ENCODE data around the gene HBZ.

- TF ChIP-seq CTCF (conservative IDR thresholded peaks at IDR 0.05; ENCODE audit: low read length) (no peak), EZH2phosphoT487 (IDR thresholded peaks at IDR 0.05; ENCODE audit: borderline replicate concordance, low read depth, low read length) (no peak)
Observed at GRCh38 chr16:120756-121155, 31.7 kb upstream of the HBZ start.

Data from OCI-LY7 (cell line).